Measurements from ENCODE around the gene ZNF479.
"Not testable (repeated sequence)": the region's sequence is repeated elsewhere in the genome, so short reads cannot be mapped to it uniquely, and the experiment has no call there.

Gene ZNF479

DNA sequence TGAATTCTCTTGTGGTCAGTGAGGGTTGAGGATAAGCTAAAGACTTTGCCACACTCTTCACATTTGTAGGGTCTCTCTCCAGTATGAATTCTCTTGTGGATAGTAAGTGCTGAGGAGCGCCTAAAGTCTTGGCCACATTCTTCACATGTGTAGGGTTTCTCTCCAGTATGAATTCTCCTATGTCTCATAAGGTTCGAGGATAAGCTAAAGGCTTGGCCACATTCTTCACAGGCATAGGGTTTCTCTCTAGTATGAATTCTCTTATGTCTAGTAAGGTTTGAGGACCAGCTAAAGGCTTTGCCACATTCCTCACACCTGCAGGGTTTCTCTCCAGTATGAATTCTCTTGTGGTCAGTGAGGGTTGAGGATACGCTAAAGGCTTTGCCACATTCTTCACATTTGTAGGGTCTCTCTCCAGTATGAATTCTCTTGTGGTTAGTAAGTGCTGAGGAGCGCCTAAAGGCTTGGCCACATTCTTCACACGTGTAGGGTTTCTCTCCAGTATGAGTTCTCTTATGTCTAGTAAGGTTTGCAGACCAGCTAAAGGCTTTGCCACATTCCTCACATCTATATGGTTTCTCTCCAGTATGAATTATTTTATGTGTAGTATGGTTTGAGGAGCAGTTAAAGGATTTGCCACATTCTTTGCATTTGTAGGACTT is 12.0 kb downstream of the ZNF479 start:
- H3K4me2 ChIP-seq (ENCODE audit: insufficient read depth, low read length, poor library complexity, severe bottlenecking); H4K91ac ChIP-seq (ENCODE audit: low read depth, low read length, poor library complexity); H3K18ac ChIP-seq (ENCODE audit: low read length); H3K4me3 ChIP-seq (ENCODE audit: low read length in 2 of 2); H4K8ac ChIP-seq (ENCODE audit: low read depth, low read length); H3K9ac ChIP-seq (ENCODE audit: low read depth, low read length, poor library complexity); H2AFZ ChIP-seq (ENCODE audit: low read length); H2BK15ac ChIP-seq (ENCODE audit: low read length); DNase-seq (ENCODE audit: low spot score); H3K4ac ChIP-seq (ENCODE audit: low read length); H3K36me3 ChIP-seq (replicated peaks in 1 of 2; ENCODE audit: control insufficient read depth in 2 of 2, insufficient read depth in 2 of 2, low read length in 2 of 2); H3K79me1 ChIP-seq (ENCODE audit: low read depth, low read length); H2BK12ac ChIP-seq (ENCODE audit: low read length); H3K23ac ChIP-seq (ENCODE audit: low read depth, low read length, poor library complexity); H3K14ac ChIP-seq (ENCODE audit: low read length); H3K27me3 ChIP-seq (ENCODE audit: control insufficient read depth in 3 of 3, insufficient read depth in 3 of 3, low read depth in 1 of 3, low read length in 3 of 3); H2BK120ac ChIP-seq (ENCODE audit: low read depth, low read length); H2AK5ac ChIP-seq (ENCODE audit: low read depth, low read length); H3K9me3 ChIP-seq (replicated peaks in 1 of 2; ENCODE audit: control insufficient read depth in 2 of 2, insufficient read depth in 1 of 2, low read depth in 1 of 2, low read length in 2 of 2); H2BK5ac ChIP-seq (ENCODE audit: low read length); H3K4me1 ChIP-seq (ENCODE audit: control insufficient read depth in 2 of 2, insufficient read depth in 1 of 2, low read depth in 1 of 2, low read length in 2 of 2); H3K27ac ChIP-seq (replicated peaks; ENCODE audit: low read length): not testable (repeated sequence)
- no CpG with 5 or more reads among the region's 5 CpGs for WGBS, 2 donors (ENCODE audit: extremely low coverage in 2 of 2, insufficient read length in 2 of 2, insufficient replicate concordance in 1 of 2)
